ENCODE results near the gene TMEM145.

Gene TMEM145

GRCh38 chr19:42293948-42294347 is 19.2 kb upstream of the TMEM145 start:
- DNase-seq (ENCODE audit: low read depth, low spot score), result no peak
- TF ChIP-seq CTCF (IDR thresholded peaks at IDR 0.05; ENCODE audit: insufficient read depth, low read length, missing control alignments), result no peak
- POLR2A ChIA-PET, result no interaction called here

GRCh38 chr19:42294471-42295137 is 18.5 kb upstream of the TMEM145 start:
- no peak overlapping the region for H3K4me3 ChIP-seq (ENCODE audit: low read depth, low read length)
- DNase-seq (ENCODE audit: low read depth, low spot score), result no peak
- ChIA-PET POLR2A (interaction anchor here (1.1 kb wide), 2 partner anchors 11 to 48 kb away, joined by 4 to 5 read pairs; no protein-coding TSS in a partner anchor), CTCF (interaction anchor here (0.9 to 14.2 kb wide), 10 partner anchors 8 to 186 kb away, joined by 3 to 258 read pairs (median 6); partner anchors contain the start of gene GSK3A)
- no peak for TF ChIP-seq CTCF (IDR thresholded peaks at IDR 0.05; ENCODE audit: insufficient read depth, low read length, missing control alignments)

More at GRCh38 chr19:42293948-42294347, 19.2 kb upstream of the TMEM145 start:
- CTCF ChIA-PET, result interaction anchor here (1.0 to 14.2 kb wide), 5 partner anchors 7 to 185 kb away, joined by 3 to 258 read pairs (median 7); partner anchors contain the start of gene GSK3A
- H3K4me3 ChIP-seq (ENCODE audit: low read depth, low read length), result no peak overlapping the region

- TF ChIP-seq CTCF (IDR thresholded peaks at IDR 0.05; ENCODE audit: insufficient read depth, low read length, missing control alignments), result no peak
- no peak overlapping the region for H3K4me3 ChIP-seq (ENCODE audit: low read depth, low read length)
- CTCF ChIA-PET, result interaction anchor here (0.9 to 14.2 kb wide), 9 partner anchors 9 to 187 kb away, joined by 3 to 258 read pairs (median 5); partner anchors contain the start of gene GSK3A
- POLR2A ChIA-PET, result interaction anchor here (1.1 kb wide), 2 partner anchors 10 to 49 kb away, joined by 4 to 5 read pairs; no protein-coding TSS in a partner anchor
- DNase-seq (ENCODE audit: low read depth, low spot score), result no peak
These were observed 17.8 kb upstream of the TMEM145 start for GRCh38 chr19:42295342-42295741.

GRCh38 chr19:42295831-42296525 is 17.1 kb upstream of the TMEM145 start:
- TF ChIP-seq CTCF (IDR thresholded peaks at IDR 0.05; ENCODE audit: insufficient read depth, low read length, missing control alignments), result peak; percentile 98
- POLR2A ChIA-PET, result interaction anchor here (1.0 to 1.1 kb wide), 2 partner anchors 50 kb away, joined by 5 to 6 read pairs; no protein-coding TSS in a partner anchor

GRCh38 chr19:42297039-42297438 is 16.1 kb upstream of the TMEM145 start:
- DNase-seq (ENCODE audit: low read depth, low spot score), result no peak
- no peak for TF ChIP-seq CTCF (IDR thresholded peaks at IDR 0.05; ENCODE audit: insufficient read depth, low read length, missing control alignments)
- H3K4me3 ChIP-seq (ENCODE audit: low read depth, low read length), result no peak overlapping the region
- CTCF ChIA-PET, result interaction anchor here (0.8 to 14.2 kb wide), 14 partner anchors 9 to 210 kb away, joined by 3 to 258 read pairs (median 4); partner anchors contain the start of genes GSK3A and TMEM145
- POLR2A ChIA-PET, result interaction anchor here (1.0 kb wide), 1 partner anchor 51 kb away, joined by 6 read pairs; no protein-coding TSS in a partner anchor

More at GRCh38 chr19:42295831-42296525, 17.1 kb upstream of the TMEM145 start:
- H3K4me3 ChIP-seq (ENCODE audit: low read depth, low read length), result no peak overlapping the region
- CTCF ChIA-PET, result interaction anchor here (0.6 to 14.2 kb wide), 22 partner anchors 8 to 209 kb away, joined by 3 to 258 read pairs (median 4); partner anchors contain the start of genes GSK3A, POU2F2 and TMEM145
- DNase-seq (ENCODE audit: low read depth, low spot score), result no peak
